ENCODE measurements around the gene ERC2. TPM values are rescaled to one million over a fixed set of nuclear protein-coding genes. Genes with fewer than 3 reads are reported as not detected.

Gene ERC2
- total and polyA plus RNA-seq, 2 of the 8 experiments (the other 6 are each of a cell fraction or from before 2014, with no cell fraction given), result 16.4 to 22.8 TPM

GRCh38 chr3:55959471-55960080 is 508.7 kb downstream of the ERC2 start:
- H3K4me3 ChIP-seq (ENCODE audit: extremely low read depth in 1 of 4, insufficient read depth in 2 of 4, low read depth in 3 of 4, low read length in 4 of 4), result no peak overlapping the region
- no peak overlapping the region for H4K8ac ChIP-seq (ENCODE audit: extremely low read depth, insufficient read depth, low read length)
- H2AK5ac ChIP-seq (ENCODE audit: low read depth, low read length), result no peak overlapping the region
- no peak overlapping the region for H4K91ac ChIP-seq (replicated peaks; ENCODE audit: insufficient read length, low read length)
- no peak overlapping the region for H3K9ac ChIP-seq (replicated peaks in 1 of 4; ENCODE audit: extremely low read depth in 1 of 4, low read depth in 3 of 4, low read length in 3 of 4)
- no peak overlapping the region for H2BK12ac ChIP-seq (ENCODE audit: low read depth, low read length)
- ChIA-PET POLR2A (ENCODE audit: partially characterized antibody) (no interaction called here), CTCF (ENCODE audit: partially characterized antibody) (interaction anchor here (1.0 kb wide), 1 partner anchor 304 kb away, joined by 3 read pairs; no protein-coding TSS in a partner anchor)
- H3K27me3 ChIP-seq (replicated peaks in 1 of 4; ENCODE audit: control insufficient read depth in 3 of 4, extremely low read depth in 1 of 4, insufficient read depth in 3 of 4, low read length in 3 of 4), result no peaks in the 10 kb centered on the region
- no peak overlapping the region for H2AFZ ChIP-seq (ENCODE audit: low read length)
- H2BK120ac ChIP-seq (replicated peaks; ENCODE audit: low read depth, low read length), result no peak overlapping the region
- no peak overlapping the region for H3K23ac ChIP-seq (ENCODE audit: insufficient read length)
- H4K5ac ChIP-seq (ENCODE audit: insufficient read length, low read depth, low read length), result no peak overlapping the region
- 81% methylated on average over 7 of the region's 7 CpGs; no CpG with 5 or more reads in 1 of the 2 experiments for WGBS, 2 experiments (ENCODE audit: extremely low coverage in 1 of 2, insufficient coverage in 1 of 2, insufficient read length in 1 of 2, insufficient replicate concordance in 2 of 2, low coverage in 1 of 2, low lambda C conversion rate in 2 of 2, missing lambda C conversion rate in 1 of 2)
- no peaks in the 10 kb centered on the region for H3K36me3 ChIP-seq (ENCODE audit: control insufficient read depth in 2 of 4, insufficient read depth in 4 of 4, low read length in 3 of 4)
- no peak overlapping the region for H2BK5ac ChIP-seq (ENCODE audit: low read depth, low read length)
- no peak for DNase-seq (ENCODE audit: low read depth in 1 of 2, low spot score in 2 of 2)
- no peak overlapping the region for H2BK20ac ChIP-seq (ENCODE audit: low read length)
- no peak overlapping the region for H3K27ac ChIP-seq (ENCODE audit: low read depth, low read length)
- H3K18ac ChIP-seq (ENCODE audit: extremely low read depth, low read length), result no peak overlapping the region
- no peak overlapping the region for H2BK15ac ChIP-seq (ENCODE audit: low read length)
- no peaks in the 10 kb centered on the region for H4K20me1 ChIP-seq (replicated peaks in 1 of 2; ENCODE audit: control insufficient read depth in 1 of 2, insufficient read depth in 2 of 2, low read length in 2 of 2)
- FAIRE-seq, result no peak
- H3K14ac ChIP-seq (ENCODE audit: insufficient read length), result no peak overlapping the region
- H3K9me3 ChIP-seq (ENCODE audit: insufficient read depth in 2 of 2, low read depth in 1 of 2, low read length in 1 of 2), result no peaks in the 10 kb centered on the region; a peak in 1 of 4 replicates
- H3K56ac ChIP-seq (replicated peaks; ENCODE audit: insufficient read length, low read depth, low read length), result no peak overlapping the region
- no peaks in the 10 kb centered on the region for H3K4me1 ChIP-seq (replicated peaks in 1 of 4; ENCODE audit: control insufficient read depth in 3 of 4, insufficient read depth in 4 of 4, low read length in 3 of 4)
- no peak overlapping the region for H3K4me2 ChIP-seq (ENCODE audit: insufficient read depth in 1 of 2, low read depth in 2 of 2, low read length in 2 of 2)
- H3K79me1 ChIP-seq (ENCODE audit: low read depth, low read length), result no peaks in the 10 kb centered on the region; the same call in 1 of the 2 replicates
- no peaks in the 10 kb centered on the region; the same call in 1 of the 2 replicates for H3K23me2 ChIP-seq (ENCODE audit: low read depth, low read length)
- H3K4ac ChIP-seq (replicated peaks; ENCODE audit: insufficient read length, low read depth, low read length), result no peak overlapping the region
- H3K79me2 ChIP-seq (ENCODE audit: control insufficient read depth in 1 of 2, insufficient read depth in 2 of 2, low read length in 2 of 2), result no peaks in the 10 kb centered on the region
- TF ChIP-seq SP1 (IDR thresholded peaks at IDR 0.05; ENCODE audit: low read depth, low read length), result no peak

Measured in H1 (cell line).